Globus pallidus (tissue), 1 donor: ENCODE data around the gene TMTC1.
"Not testable (repeated sequence)": the region's sequence is repeated elsewhere in the genome, so short reads cannot be mapped to it uniquely, and the experiment has no call there.

ENCODE experiments used
- DNase-seq: peaks from one replicate; pipeline ENCODE4 v3.0.0-alpha.2; 2015; ENCODE audit warnings: low spot score

Gene TMTC1

DNA sequence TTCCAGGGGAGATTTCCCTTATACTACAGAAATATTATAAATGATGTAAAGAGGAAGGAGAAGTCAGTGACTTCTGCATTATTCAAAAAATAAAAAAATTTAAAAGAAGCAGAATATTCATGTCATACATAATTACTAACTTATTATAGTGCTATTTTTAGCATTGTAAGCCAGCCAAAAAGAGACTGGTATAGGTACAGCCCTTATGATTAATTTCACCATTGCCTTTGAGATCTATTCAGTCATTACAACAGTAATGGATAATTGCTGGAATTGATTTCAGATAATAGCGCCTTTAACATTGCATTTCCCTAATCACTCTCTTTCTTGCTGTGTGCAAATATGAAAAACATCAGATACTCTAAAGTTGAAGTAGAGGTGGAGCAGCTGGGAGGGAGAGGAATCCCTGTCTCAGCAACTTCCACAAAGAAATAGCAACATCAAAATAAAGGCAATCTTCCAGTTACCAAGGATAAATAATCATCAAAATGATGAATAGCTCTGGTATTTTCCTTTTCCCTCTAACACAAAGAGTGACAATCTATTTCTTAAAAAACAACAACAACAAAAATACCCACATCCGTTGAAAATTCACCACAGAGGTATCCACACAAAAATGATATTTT lies 214.5 kb downstream of the TMTC1 start:
- DNase-seq = no peak

GRCh38 chr12:29566441-29566840 lies 217.3 kb downstream of the TMTC1 start:
- DNase-seq = no peak

GRCh38 chr12:29565727-29566126 lies 218.0 kb downstream of the TMTC1 start:
- DNase-seq = no peak

DNA sequence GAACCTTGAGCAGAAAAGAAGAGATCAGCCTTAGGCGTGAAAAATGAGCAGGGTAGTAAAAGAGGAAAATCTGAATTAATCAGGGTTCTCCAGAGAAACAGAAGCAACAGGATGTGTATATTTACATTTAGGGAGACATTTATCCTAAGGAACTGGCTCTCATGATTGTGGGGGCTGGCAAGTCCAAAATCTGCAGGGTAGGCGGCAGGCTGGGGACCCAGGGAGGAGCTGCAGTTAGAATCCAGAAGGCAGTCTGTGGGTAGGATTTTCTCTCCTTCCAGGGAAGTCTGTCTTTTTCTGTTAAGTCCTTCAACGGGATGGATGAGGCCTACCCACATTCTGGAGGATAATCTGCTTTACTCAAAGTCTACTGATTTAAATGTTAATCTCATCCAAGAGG lies 218.8 kb downstream of the TMTC1 start:
- DNase-seq = no peak

GRCh38 chr12:29563636-29564035 lies 220.1 kb downstream of the TMTC1 start:
- DNase-seq = no peak

GRCh38 chr12:29563071-29563470 lies 220.7 kb downstream of the TMTC1 start:
- DNase-seq = no peak

DNA sequence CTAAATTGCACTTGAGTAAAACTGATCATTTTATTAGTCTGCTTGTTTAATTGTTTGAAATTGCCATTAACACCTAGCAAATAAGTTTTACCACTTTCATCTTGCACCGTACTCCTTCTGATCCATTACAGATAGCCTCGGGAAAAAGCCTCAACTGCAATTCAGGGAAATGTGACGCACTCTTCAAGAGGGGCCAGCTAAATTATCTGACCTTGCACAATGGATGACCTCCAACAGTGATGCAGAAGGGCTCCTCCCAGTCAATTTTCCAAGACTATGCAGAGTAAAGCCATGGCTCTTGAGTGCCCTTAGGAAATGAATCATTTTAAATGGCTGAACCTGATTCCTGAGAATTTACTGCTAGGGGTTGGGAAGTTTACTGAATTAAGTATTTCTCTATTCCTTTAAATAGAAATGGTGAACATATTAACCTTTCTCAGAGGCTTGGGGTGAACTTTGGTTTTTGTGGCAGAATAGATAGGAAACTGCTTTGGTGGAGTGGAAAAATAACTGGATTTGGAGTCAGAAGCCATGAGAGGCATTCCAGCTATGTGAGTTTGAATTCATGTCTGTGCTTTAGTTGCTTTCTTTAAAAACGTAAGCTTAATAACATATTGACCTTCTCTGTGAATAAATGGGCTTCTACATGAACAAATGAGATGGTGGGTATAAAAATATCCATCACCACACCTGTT lies 221.5 kb downstream of the TMTC1 start:
- DNase-seq = no peak

DNA sequence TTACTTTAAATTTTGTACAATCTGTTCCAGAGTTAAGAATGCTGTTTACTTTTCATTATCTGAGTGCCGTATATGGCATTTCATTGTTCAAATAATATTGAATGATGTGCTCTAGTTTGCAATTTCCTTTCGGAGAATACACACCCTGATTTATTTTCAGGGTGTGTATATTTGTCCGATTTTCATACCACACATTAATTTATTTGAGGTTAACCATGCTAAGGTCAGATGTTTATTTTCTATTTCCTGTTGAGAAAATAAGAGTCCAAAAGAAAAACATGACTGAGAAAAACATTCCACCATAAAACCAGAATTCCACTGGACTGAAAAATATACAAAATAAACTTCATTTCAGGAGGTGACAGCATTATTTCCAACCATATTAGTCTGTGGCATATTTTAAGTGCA lies 222.1 kb downstream of the TMTC1 start:
- no peak for DNase-seq

DNA sequence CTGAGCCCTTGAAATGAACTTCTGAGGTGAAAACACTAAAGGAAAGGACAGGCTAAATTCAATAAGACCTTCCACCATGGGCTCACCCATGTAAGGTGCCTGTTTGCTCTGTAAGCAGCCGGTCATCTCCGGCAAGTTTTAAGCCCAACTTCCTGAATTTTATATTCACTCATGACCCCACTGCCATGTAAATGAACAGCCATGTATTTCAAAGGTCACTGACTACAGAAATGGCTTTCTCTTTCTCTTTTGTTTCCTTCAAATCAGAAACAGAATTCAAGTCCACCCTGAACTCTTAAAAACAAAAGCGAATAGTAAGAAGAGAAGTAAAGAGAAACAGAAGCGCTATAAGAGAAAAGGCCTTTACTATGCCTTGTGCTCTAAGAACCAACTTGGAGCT lies 224.5 kb downstream of the TMTC1 start:
- no peak for DNase-seq

DNA sequence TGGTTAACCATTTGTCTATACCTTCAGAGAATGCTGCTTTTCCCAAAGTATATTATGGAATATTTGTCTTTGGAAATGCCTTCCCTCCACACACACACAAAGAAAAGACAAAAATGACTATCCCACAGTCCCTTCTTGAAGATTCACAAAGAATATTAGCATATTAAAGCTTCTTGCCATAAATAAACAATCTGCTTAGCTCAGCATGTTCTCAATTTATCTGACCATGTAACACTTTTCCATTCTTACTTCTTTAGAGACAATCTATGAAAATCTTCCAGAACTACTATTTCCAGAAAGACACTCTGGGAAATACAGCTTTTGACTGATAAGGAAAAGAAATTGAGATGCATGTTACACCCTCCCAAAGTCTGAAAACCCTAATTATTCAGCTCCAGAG lies 227.4 kb downstream of the TMTC1 start:
- DNase-seq = no peak

GRCh38 chr12:29555451-29555850 lies 228.3 kb downstream of the TMTC1 start:
- not testable (repeated sequence) for DNase-seq

- DNase-seq = no peak
Measured at GRCh38 chr12:29552994-29553748, 230.6 kb downstream of the TMTC1 start.

GRCh38 chr12:29552324-29552927 lies 231.3 kb downstream of the TMTC1 start:
- peak; percentile 47 for DNase-seq

DNA sequence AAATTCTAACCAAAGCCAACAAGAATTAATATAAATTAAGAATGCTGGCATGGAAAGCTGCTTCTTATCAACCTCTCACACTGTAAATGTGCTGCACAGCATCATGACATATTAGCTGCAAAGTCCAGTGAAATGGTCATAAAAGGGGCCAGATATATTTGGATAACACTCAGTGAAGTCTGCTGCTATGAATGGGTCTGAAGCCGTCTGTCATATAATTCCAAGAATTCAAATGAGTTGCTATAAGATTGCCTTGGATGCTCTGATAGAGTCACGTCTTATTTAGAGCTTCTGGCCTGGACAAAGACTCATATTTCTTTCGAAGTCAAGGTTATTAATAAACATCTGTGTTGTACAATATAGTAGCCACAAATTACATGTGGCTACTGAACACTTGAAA lies 231.9 kb downstream of the TMTC1 start:
- DNase-seq = no peak

GRCh38 chr12:29547864-29548263 lies 235.9 kb downstream of the TMTC1 start:
- DNase-seq = no peak

- DNase-seq = no peak
Measured at GRCh38 chr12:29547151-29547632, 236.6 kb downstream of the TMTC1 start.

GRCh38 chr12:29546000-29546399 lies 237.7 kb downstream of the TMTC1 start:
- DNase-seq = no peak

DNA sequence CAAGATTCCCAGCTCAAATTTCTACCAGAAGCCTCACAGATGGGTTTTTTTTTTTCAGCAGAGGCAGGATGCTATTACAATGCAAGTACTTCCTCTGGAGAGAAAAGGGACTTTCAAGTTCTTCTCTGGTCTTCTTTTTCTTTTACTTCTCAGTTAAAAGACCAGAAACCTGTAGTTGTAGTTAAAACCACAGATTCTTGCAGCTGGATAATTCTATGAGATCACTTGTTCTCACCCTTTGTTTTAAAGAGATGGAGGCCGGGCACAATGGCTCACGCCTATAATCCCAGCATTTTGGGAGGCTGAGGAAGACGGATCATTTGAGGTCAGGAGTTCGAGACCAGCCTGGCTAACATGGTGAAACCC lies 238.7 kb downstream of the TMTC1 start:
- DNase-seq = no peak

DNA sequence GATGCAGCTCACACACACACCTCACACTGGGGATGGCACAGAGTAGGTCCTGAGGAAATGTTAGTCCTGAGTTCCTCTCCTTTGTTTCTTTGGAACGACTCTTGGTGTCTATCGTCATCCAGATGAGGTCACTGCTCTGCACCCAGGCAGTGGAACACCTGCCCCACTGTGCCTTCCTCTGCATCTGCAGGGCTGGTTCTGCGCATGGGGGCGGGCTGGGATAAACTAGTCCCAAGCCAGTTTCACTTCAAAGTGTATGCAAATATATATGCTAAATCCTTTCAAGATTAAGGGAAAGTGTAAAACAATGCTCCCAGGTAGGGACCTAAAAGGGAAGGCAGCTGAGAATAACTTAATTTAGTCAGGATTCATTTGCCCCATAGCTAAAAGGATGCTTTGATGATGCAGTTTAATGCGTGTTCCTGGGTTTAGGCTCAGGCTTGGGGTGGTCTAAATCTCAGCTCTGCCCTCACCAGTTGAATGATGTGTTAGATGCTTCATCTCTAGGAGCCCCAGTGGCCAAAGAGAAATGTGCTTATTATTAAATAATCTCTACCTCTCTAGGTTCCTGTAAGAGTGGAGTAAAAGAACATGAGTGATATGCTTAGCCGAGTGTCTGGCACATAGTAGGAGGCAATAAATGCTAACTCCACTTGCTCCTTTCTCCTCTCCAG lies 239.2 kb downstream of the TMTC1 start:
- DNase-seq = no peak

- no peak for DNase-seq
Measured at GRCh38 chr12:29543036-29543435, 240.7 kb downstream of the TMTC1 start.

DNA sequence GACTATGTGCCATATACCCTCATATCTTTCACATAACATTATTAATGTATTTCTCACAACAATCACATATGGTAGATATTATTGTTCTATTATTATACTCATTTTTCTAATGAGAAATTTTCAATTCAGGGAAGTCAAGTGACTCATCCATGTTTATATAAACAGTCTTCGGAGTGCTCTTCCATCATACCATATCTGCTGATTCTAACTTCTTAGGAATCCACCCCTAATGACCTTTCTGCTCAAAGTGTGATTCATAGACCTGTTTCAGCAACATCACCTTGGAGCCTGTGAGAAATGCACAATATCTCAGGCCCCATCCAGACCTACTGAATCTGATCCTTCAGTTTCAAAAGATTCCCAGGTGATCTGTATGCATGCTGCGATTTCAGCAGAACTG lies 246.4 kb downstream of the TMTC1 start:
- DNase-seq = no peak

- no peak for DNase-seq
Measured at GRCh38 chr12:29534935-29535334, 248.8 kb downstream of the TMTC1 start.
